ENCODE results near the gene THTPA.

THTPA gene, protein sequence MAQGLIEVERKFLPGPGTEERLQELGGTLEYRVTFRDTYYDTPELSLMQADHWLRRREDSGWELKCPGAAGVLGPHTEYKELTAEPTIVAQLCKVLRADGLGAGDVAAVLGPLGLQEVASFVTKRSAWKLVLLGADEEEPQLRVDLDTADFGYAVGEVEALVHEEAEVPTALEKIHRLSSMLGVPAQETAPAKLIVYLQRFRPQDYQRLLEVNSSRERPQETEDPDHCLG

DNA sequence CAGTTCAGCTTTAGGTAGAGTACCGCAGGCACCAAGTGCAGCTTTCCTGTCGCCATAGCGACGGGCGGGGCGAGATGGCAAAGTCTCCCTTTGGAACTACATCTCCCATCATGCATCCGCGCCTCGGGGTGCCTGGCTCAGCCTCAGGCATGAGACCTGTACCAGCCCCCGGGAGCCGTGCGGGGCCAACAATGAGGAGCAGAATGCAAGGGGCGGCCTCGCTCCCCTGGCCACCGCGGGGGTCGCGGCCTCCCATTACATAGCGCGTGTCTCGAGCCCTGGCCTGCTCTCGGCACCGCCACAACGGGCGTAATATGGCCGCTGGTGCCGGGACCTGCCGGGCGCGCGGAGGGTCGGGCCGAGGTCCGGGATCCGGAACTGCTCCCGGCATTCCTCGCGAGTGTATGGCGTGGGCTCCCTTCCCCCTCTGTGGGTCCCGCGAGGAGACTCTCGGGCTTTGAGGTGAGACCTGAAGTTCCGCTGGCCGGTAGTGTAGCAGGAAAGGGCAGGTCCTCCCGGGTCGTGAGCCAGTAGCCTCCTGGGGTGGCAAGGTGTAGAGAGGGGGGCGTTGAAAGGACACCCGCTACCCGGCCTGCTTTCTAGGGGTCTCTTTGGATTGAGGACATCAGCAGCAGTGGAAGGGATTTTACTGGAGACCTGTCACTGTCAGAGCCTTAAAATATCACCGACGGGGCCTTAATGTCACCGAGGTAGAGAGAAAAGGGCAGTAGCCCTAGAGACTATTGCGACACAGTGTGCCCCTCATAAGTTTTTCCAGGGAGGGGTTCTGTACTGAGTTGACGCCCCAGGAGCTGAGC is at the start of gene THTPA:
Gene THTPA, plus strand, starts transcription at position 390 of the 818 bp plus-strand sequence. CDS start 487 bp downstream, outside the sequence.
- peak; percentile 86 for DNase-seq (ENCODE audit: low read depth)

DNA sequence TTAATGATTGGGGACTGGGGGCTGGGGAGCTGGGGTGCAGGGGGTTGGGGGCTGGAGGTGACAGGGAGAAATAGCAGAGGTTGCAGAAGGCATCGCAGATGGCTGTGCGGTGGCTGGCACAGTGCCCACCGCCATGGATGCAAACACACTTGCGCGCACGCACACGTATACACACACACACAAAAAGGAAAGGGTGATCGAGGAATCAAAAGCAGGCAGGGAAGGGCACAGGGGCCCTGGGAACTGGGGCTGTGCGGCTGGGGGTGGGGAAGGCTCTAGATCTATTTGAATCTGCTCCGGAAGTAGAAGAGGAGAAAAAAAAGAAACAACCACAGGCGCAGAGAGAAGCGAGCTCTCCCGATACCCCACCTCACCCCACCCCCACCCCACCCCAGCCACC is 43.9 kb upstream of the THTPA start:
- DNase-seq (ENCODE audit: low read depth): no peak

DNA sequence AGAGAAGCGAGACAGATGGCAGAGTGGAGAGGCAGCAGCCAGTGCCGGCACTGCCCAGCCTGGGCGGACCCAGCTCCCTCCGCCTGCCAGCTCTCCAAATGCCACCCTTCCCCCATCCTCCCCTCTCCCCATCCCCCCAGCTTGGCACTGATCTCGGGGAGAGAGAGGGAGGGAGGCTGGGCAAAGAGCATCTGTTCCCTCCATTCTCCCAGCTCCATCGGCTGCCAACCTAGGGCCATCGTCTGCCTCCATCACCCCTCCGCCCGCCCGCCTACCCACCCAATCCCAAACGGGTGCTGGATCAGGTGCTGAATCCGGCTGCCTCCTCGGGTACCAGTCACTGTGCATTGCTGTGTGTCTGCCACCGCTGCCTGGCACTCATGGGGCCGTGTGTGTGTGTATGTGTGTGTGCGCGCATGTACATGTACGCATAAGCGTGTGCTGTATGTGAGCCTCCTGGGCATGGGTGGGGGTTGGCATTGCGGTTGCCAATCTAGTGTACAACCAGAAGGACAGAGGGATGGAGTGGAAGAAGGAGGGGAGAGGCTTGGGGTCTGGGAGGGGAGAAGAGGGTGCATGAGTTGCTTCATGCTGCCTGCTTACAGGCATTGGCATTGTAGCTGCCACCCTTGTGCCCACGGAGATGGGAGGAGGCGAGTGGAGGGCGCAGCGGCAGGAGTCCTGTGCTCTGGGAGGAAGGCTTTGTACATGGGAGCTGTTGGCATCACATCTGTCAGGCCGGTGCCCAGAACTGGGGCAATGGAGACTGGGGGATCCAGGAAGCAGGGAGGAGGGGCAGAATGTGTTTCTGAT is 42.9 kb upstream of the THTPA start:
- DNase-seq (ENCODE audit: low read depth): no peak

DNA sequence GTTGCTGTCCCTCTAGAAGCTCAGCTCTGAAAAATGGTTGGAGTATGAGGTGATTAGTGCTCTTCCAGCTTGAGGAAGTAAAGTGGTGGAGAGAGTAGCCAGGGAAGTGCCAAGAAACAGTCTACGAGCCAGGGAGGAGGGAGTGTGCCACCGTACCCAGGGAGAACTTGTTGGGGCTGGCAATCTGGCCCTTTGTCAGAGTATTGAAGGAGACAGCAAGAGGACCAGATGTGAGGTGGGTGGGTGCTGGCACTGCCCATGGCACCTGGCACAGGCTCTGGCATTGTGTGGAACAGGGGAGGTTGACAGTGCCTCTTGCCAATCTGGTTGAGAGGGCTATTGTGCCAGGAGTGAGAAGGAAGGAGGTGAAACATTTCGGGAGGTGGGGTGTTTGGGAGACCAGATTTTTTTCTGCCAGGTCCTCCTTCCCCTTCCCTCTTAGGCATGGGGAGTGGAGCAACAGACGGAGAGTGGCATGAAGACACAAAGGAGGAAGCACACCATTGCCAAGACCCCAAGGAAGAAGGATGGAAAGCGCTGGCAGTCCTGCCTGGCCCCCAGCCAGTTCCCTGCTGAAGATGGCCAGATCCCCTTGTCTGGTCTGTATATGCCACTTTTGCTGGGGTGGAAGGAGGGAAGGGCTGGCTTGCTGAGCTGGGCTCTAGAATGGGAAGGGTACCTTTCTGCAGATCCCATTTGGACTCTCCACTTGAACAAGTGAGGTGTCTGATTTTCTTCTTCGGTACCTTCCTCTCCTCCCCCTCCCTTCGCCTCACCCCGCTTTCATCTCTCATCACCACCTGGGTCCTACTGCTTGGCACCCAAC is 42.0 kb upstream of the THTPA start:
- no peak for DNase-seq (ENCODE audit: low read depth)

DNA sequence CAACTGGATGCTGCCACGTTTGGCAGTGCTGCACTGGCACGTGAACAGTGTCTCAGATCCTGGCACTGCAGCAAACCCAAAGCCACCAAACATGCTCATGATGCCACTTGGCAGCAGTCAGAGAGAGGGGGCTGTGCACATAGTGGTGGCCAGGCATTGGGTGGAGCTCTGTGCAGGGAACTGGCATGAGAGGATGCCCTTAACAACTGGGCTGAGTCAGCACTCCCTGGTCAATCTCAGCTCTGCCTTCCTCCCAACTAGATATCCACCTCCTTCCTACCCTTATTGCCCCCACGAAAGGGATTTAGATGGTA is 41.5 kb upstream of the THTPA start:
- no peak for DNase-seq (ENCODE audit: low read depth)

DNA sequence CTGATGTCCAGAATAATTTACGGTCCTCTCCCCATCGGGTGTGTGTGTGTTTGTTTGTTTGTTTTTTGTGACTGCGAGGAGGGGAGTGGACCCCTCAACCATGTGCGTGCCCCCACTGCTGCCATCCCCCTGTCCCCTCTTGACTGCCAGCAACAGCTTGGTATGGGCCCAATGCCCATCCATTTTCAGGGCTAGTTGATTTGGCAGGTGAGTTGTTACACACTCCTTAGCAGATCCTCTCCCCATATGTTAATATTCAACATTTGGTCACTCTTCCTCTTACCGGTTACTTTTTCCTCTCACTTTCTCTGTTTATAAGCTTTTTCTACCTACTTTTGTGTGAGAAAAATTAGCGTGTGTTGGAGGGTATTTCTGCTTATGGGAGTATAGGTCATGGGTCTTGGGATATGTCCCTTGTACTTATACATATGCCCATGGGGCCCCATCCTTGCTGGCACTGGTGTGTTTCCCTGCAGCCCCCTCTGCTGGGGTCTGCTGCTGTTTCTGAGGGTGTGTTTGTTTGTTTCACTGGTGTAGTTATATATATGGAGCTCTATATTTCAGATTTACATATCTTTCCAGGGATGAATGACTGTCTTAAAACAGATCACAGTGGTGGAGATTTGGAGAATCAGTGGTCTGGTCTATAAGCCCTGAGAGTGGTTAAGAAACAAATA is 38.3 kb upstream of the THTPA start:
- no peak for DNase-seq (ENCODE audit: low read depth)

DNA sequence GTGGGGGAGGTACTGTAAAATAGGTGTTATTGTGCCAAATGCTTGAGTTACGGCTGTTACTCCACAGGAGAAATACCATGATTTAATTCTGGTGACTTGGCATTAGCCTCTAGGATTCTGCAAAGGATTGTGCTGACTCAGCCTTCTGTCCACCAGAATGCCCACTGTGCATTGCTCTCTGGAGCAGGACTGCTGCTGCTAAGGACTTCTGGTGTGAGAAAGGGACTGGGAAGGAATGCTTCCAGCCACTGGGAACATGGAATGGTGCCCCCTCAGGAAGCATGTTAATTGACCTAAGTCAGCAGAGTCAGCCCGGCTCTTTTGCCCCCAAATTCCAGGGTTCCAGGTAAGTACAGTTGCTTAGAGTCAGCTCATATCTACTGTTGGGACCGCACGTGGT is 37.4 kb upstream of the THTPA start:
- no peak for DNase-seq (ENCODE audit: low read depth)

DNA sequence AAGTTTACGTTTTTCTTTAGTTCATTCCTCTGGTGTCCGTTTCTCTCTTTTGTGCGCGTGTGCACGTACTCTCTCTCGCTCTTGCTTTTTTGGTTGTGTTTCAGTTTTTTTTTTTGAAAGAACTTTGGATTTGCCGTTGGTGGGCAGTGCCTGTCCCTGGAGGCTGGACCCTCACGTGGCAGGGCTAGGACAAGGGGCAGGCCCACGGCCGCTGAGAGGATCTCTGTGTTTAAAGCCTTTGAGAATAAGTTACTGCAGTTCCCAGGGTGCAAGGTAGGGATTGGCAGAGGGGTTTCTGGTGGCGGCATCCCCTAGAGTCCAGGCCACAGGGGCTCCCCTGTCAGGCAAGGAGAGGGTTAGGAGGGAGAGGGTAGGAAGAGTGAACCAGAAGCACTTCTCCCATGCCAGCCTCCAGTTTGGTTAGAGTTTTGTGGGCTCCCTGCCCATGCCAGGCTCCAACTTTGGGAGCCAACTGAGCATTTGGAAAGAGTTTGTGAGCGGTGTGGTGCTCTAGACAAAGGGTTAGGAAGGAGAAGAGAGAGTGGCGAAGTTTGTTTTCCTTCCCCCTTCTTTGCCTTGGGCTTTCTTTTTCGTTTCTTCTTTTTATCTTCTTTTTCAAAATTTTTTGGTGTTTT is 35.1 kb upstream of the THTPA start:
- no peak for DNase-seq (ENCODE audit: low read depth)

DNA sequence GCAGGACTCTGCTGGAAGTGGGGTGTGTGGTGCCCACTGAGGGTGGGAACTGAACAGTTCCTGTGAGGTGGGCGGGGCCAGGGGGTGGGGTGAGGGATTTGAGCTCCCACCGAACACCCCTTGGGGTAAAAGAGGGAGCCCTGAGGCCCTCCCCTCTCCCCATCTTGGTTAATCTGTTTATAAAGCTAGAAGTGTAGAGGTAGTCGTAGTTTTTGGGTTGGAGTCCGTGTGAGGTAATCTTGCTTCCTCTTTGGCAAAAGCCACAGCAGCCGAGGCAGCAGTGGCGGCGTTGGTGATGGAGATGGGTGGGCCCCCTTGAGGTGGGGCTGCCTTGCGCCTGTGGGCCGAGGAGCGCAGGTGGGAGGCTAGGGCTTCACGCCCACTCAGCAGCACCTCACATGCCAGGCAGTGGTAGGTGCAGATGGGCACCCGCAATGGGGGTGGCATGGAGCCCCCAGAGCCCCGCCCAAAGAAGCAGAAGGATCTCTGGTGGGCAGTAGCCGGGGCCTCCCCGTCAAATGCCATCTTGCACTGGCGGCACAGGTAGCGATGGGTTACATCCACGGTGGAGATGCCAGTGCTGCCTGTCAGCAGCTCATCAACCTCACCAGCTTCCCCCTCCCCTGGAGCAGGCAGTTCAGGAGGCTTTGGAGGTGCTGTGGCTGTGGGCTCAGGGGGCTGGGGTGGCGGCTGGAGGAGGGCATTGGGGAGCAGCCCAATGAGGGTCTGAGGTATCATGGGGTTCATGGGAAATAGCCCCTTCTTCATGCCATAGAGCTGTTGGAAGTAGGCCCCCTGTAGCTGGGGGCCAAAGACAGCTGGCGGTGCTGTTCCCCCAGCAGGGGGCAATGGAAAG is 34.1 kb upstream of the THTPA start:
- DNase-seq (ENCODE audit: low read depth): no peak

DNA sequence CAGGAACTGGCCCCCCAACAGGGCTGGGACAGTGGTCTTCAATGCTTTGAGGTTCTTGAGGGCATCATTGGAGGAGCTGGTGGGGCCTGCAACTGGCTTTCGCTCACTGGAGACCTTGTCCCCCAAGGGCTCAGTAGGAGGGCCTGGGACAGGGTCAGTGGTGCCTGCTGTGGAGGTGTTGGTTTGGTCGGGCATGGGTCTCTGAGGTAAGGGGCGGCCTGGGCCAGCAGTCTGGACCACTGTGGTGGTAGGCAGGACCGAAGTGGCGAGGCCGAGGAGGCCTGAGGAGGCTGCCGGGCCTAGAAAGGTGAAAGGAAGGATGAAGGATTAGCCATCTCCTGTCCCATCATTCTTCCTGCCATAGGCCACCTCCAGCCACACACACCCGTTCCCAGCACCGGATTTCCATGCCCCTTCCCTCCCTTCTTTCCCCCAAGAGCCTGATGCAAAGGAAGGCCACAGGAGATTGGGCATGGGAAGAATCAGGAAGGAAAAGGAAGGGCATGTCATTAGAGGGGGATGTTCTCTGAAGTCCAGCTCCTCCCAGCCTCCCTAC is 33.4 kb upstream of the THTPA start:
- DNase-seq (ENCODE audit: low read depth): no peak

DNA sequence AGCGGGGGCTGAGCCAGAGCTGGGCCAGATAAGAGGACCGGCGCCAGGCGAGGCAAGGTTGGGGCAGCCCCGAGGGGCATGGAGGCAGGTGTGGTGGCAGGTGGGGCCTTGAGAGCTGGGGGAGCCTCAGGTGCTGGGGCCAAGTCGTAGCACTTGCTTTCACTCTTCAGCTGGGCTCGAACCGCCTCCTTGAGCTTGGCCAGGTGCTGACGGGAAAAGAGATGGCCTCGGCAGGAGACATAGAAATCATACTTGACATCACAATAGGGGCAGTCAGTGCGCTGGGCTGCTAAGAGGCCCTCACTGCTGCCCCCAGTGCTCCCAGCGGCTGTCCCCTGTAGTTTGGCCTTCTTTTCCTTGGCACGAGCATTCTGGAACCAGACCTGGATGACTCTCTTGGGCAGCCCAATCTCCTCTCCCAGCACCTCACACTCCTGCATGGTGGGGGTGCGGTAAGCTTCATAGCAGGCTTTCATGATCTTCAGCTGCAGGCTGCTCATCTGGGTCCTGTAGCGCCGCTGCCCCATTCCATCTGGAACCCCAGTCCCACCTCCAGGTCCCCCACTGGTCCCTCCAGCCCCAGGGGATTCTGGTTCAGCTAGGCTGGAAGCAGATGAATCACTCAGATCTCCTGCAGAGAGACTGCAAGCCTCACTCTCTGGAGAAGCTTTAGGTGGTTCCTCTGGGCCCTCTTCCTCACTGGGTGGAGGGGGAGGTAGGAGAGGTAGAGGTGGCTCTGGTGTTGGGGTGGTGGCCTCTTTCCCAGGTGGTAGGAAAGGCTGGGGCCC is 32.6 kb upstream of the THTPA start:
- no peak for DNase-seq (ENCODE audit: low read depth)

DNA sequence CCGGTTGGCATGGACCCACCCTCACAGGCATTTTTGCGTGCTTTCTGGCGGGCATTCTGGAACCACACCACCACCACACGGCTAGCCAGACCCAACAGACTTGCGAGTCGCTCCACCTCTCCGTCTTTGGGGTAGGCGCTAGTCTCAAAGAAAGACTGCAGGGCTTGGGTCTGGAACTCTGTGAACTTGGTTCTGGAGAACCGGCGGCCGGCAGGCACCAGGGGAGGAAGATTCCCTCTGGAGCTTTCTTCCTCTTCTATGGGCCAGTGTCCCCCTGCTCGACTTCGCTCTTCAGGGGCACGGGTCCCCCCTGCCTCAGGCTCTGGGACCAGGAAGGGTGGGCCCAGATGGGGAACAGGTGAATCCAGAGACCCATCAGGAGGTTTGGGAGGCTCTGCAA is 31.1 kb upstream of the THTPA start:
- no peak for DNase-seq (ENCODE audit: low read depth)

DNA sequence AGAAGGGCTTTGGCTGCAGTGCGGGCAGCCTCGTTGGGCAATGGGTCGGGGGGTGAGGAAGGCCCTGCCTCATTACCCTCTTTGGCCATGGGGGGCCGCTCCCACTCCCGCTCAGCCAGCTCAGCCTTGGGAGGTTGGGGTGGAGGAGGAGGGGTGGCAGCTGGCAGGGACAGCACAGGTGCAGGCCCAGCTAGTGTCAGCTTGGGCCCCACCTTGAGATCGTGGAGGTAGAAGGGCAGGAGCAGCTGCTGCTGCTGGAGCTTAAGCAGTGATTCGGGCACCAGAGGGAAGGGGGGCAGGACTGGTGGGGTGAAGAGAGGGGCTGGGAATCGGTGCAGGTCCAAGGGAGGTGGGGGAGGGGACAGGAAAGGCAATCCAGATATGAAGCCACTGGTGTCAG is 30.5 kb upstream of the THTPA start:
- DNase-seq (ENCODE audit: low read depth): no peak

DNA sequence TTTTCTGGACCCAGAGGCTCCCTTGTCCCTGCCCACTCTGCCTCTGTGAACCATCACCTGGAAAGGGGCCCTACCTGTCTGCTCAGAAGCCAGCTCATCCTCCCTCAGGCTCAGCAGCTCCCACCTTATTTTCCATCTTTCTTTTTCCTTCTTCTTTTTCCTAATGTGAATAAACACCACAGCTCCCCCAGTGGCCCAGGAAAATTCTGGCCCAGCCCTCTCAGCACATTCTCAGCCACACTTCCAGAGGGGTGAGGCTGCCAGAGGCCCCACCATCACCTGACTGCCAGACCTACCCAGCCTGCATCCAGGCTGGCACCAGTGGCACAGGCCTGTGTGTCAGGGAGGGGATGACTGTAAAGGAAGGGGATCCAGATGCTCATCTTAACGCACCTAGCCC is 27.5 kb upstream of the THTPA start:
- DNase-seq (ENCODE audit: low read depth): no peak

DNA sequence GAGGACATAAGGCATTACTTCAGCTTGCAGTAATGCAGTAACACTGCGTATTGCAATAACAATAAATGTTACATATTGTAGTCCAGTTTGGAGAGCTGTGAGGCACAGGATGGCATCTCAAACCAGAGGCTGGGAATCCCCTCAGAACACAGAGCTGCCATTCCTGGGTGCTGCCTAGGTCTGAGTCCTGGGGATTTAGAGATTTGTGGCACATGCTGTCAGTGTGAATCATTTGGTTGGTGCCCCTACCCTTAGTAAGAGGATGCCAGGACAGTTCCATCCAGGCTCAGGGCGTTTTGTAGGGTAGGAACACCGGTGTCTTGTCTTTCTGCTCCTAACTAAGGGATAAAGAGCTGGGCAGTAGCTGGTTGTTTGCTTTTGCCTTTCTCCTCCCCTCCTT is 27.1 kb upstream of the THTPA start:
- no peak for DNase-seq (ENCODE audit: low read depth)

DNA sequence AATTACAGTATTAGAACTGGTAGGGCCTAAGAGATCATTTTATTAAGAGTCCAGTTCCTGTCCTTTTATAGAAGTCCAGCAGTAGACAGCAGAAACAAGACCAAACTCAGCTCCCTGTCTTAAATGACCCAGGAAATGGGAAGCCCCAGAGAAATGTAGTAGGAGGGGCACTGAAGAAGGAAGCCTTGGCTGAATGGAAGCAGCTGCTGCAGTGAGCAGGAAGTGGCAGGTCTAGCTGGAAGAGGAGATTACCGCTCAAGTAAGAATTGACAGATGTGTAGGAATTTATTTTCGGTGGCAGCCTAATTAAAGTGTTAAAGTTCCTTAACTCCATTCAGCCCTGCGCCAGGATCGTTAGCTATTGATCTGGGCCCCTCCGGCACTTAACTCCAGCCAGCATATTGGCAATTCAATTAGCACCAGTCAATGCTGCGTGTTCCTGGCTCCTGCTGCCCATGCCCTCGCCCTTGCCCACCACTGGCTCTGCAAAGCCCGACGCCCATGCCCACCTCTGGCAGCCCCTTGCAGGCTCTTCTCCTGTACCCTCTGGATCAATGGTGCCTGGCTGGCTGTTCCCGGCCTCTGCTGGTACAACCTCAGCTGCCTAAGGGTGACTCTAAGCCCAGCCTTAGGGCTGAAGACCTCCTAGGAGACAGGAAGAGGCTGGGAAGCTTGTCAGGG is 25.6 kb upstream of the THTPA start:
- no peak for DNase-seq (ENCODE audit: low read depth)

DNA sequence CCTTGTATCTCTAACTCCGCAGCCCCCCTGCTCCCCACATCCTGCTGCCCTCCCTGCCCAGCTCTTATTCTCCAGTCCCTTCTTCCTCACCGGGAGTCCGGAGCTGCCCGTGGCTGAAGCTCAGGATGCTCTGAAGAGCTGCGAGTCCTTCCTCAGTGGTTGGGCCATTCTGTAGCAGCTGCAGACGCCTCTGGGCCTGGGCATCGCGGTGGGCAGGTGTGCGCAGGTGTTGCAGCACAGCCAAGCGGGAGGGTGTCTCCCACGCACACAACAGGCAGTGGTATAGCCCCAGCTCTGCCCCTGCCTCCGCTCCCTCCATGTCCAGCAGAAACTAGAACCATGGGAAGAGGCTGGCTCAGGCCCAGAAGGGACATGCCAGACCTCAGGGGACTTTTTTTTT is 24.7 kb upstream of the THTPA start:
- DNase-seq (ENCODE audit: low read depth): no peak

DNA sequence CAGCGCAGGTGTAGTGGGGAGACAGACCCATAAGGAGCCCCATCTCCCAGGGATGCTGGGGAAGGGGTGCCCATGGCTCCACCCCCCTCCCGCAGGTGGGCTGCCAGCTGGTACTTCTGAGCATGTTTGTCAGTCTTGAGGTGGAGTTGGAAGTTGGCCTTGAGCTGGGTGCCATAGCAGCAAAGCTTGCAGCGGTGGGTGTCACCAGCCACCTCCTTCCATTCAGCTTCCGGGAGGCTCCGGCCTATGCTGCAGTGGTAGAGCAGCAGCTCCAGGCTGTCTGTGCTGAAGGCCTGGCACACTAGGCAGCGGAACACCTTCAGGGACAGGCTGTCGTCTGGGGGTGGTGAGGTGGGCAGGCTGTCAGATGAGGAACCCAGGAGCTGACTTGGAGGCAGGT is 23.4 kb upstream of the THTPA start:
- no peak for DNase-seq (ENCODE audit: low read depth)
